ENCODE results near the gene CLIC3.

Gene CLIC3

GRCh38 chr9:137000177-137000930 is 4.0 kb upstream of the CLIC3 start:
- H3K4me3 ChIP-seq (ENCODE audit: low read depth, low read length), result no peak overlapping the region
- DNase-seq (ENCODE audit: low read depth), result no peak
- no peak for TF ChIP-seq CTCF (IDR thresholded peaks at IDR 0.05; ENCODE audit: control insufficient read depth, extremely low read depth, insufficient read depth)

- DNase-seq (ENCODE audit: low read depth), result no peak
- no peak overlapping the region for H3K4me3 ChIP-seq (ENCODE audit: low read depth, low read length)
- TF ChIP-seq CTCF (IDR thresholded peaks at IDR 0.05; ENCODE audit: control insufficient read depth, extremely low read depth, insufficient read depth), result no peak
These were observed 1.5 kb upstream of the CLIC3 start for GRCh38 chr9:136997830-136998234.

- no peak overlapping the region for H3K4me3 ChIP-seq (ENCODE audit: low read depth, low read length)
- no peak for TF ChIP-seq CTCF (IDR thresholded peaks at IDR 0.05; ENCODE audit: control insufficient read depth, extremely low read depth, insufficient read depth)
These were observed 1.0 kb upstream of the CLIC3 start for GRCh38 chr9:136997371-136997770.

GRCh38 chr9:136995772-136996311 is 526 bp downstream of the CLIC3 start:
- no peak for DNase-seq (ENCODE audit: low read depth)
- no peak overlapping the region for H3K4me3 ChIP-seq (ENCODE audit: low read depth, low read length)
- no peak for TF ChIP-seq CTCF (IDR thresholded peaks at IDR 0.05; ENCODE audit: control insufficient read depth, extremely low read depth, insufficient read depth)

More at GRCh38 chr9:136997371-136997770, 1.0 kb upstream of the CLIC3 start:
- no peak for DNase-seq (ENCODE audit: low read depth)

GRCh38 chr9:136995362-136995761 is 1.0 kb downstream of the CLIC3 start:
- no peak overlapping the region for H3K4me3 ChIP-seq (ENCODE audit: low read depth, low read length)
- TF ChIP-seq CTCF (IDR thresholded peaks at IDR 0.05; ENCODE audit: control insufficient read depth, extremely low read depth, insufficient read depth), result no peak
- no peak for DNase-seq (ENCODE audit: low read depth)

GRCh38 chr9:136994888-136995230 is 1.5 kb downstream of the CLIC3 start:
- H3K4me3 ChIP-seq (ENCODE audit: low read depth, low read length), result no peak overlapping the region
- DNase-seq (ENCODE audit: low read depth), result no peak
- TF ChIP-seq CTCF (IDR thresholded peaks at IDR 0.05; ENCODE audit: control insufficient read depth, extremely low read depth, insufficient read depth), result no peak
